Stomach smooth muscle (tissue), 2 donors: ENCODE data around the gene NCR1.
"Not testable (repeated sequence)": the region's sequence is repeated elsewhere in the genome, so short reads cannot be mapped to it uniquely, and the experiment has no call there.

ENCODE experiments used
- H3K27ac ChIP-seq: one replicate; pipeline ENCODE4 v1.7.0; 2013; ENCODE audit warnings: mild to moderate bottlenecking, low read length, inconsistent platforms
- H3K27me3 ChIP-seq, 2 donors: one replicate each; pipeline ENCODE4 v1.7.0; 2013; ENCODE audit warnings: low read length in 2 of 2; ENCODE audit not compliant: insufficient read depth in 2 of 2, control insufficient read depth in 1 of 2
- H3K36me3 ChIP-seq, 2 donors: one replicate each; pipeline ENCODE4 v1.7.0; 2013; ENCODE audit warnings: low read length in 2 of 2; ENCODE audit not compliant: control insufficient read depth in 2 of 2, insufficient read depth in 2 of 2
- H3K4me1 ChIP-seq: one replicate; pipeline ENCODE4 v1.7.0; 2013; ENCODE audit warnings: low read length; ENCODE audit not compliant: control insufficient read depth, insufficient read depth
- H3K4me3 ChIP-seq, 2 donors: one replicate each; pipeline ENCODE4 v1.7.0; 2013; ENCODE audit warnings: low read length in 2 of 2
- H3K9ac ChIP-seq, 2 donors: one replicate each; pipeline ENCODE4 v1.7.0; 2013; ENCODE audit warnings: low read length in 2 of 2, mild to moderate bottlenecking in 1 of 2
- H3K9me3 ChIP-seq, 2 donors: one replicate each; pipeline ENCODE4 v1.7.0; 2013; ENCODE audit warnings: low read length in 2 of 2; ENCODE audit not compliant: control insufficient read depth in 2 of 2
- donor health status: healthy.
- donor health status: Pancreatic carcinoma.

Gene NCR1

DNA sequence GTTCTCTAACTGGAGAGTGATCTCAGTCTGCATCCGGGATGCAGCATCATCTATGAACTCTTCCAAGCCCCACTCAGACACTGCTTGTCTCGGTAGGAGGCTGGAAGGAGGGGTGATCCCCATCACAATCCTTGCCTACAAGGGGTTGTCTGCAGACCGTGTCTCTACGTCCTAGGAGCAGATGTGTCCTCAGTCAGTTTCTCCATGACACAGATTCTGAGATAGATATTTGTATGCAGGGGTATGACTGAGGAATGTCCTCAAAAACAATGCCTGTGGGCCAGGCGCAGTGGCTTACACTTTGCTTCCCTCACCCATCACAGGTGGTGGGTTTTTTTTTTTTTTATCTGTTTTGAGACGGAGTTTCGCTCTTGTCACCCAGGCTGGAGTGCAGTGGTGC is 871 bp downstream of the NCR1 start:
- Histone ChIP-seq H3K9me3 (no peaks in the 10 kb centered on the region), H3K9ac (no peak overlapping the region), H3K27me3 (peaks cover 0 to 2% of the 10 kb centered on the region in 2 donors), H3K27ac (no peak overlapping the region), H3K4me1 (no peaks in the 10 kb centered on the region), H3K36me3 (no peaks in the 10 kb centered on the region), H3K4me3 (no peak overlapping the region)

- H3K4me1 ChIP-seq, H3K27ac ChIP-seq, H3K9ac ChIP-seq, H3K9me3 ChIP-seq, H3K4me3 ChIP-seq, H3K36me3 ChIP-seq, H3K27me3 ChIP-seq: not testable (repeated sequence)
Measured at GRCh38 chr19:54907899-54908298, 2.0 kb downstream of the NCR1 start.

GRCh38 chr19:54916822-54917221 is 10.9 kb downstream of the NCR1 start:
- Histone ChIP-seq H3K27ac (no peak overlapping the region), H3K9ac (no peak overlapping the region), H3K4me1 (no peaks in the 10 kb centered on the region), H3K9me3 (no peaks in the 10 kb centered on the region), H3K36me3 (no peaks in the 10 kb centered on the region), H3K27me3 (peaks cover 0 to 4% of the 10 kb centered on the region in 2 donors), H3K4me3 (no peak overlapping the region)

GRCh38 chr19:54918499-54918898 is 12.6 kb downstream of the NCR1 start:
- Histone ChIP-seq H3K9ac (no peak overlapping the region), H3K4me1 (no peaks in the 10 kb centered on the region), H3K36me3 (no peaks in the 10 kb centered on the region), H3K27ac (no peak overlapping the region), H3K4me3 (no peak overlapping the region), H3K27me3 (peaks cover 0 to 4% of the 10 kb centered on the region in 2 donors), H3K9me3 (no peaks in the 10 kb centered on the region)

- not testable (repeated sequence) for H3K4me3 ChIP-seq, H3K27me3 ChIP-seq, H3K27ac ChIP-seq, H3K36me3 ChIP-seq, H3K9ac ChIP-seq, H3K9me3 ChIP-seq, H3K4me1 ChIP-seq
Measured at GRCh38 chr19:54919646-54920563, 14.0 kb downstream of the NCR1 start.

- Histone ChIP-seq H3K27me3 (peaks cover 0 to 4% of the 10 kb centered on the region in 2 donors), H3K9me3 (no peaks in the 10 kb centered on the region), H3K27ac (no peak overlapping the region), H3K4me3 (no peak overlapping the region), H3K4me1 (no peaks in the 10 kb centered on the region), H3K9ac (no peak overlapping the region), H3K36me3 (no peaks in the 10 kb centered on the region)
Measured at GRCh38 chr19:54921082-54921481, 15.1 kb downstream of the NCR1 start.

DNA sequence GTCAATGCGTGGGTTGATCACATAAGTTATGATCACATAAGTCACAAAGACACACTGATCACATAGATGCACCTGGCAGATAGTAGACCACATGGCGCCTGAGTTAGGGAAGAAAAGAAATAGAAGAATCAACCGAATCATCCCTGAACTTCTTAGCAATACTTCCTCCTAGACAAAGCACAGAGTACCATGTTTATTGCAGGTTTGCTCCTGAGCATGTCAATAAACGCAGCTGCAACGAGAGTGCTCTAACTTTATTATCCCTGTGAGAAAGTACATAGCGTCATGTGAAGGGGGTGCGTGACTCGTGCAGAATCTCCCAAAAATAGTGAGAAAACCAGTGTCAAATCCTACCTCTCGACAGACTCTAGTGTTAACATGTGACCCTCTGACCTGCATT is 17.3 kb downstream of the NCR1 start:
- Histone ChIP-seq H3K27ac (no peak overlapping the region), H3K9me3 (peaks cover 2 to 6% of the 10 kb centered on the region in 2 donors), H3K4me3 (no peak overlapping the region), H3K4me1 (no peaks in the 10 kb centered on the region), H3K27me3 (peaks cover 0 to 2% of the 10 kb centered on the region in 2 donors), H3K36me3 (no peaks in the 10 kb centered on the region), H3K9ac (no peak overlapping the region)

DNA sequence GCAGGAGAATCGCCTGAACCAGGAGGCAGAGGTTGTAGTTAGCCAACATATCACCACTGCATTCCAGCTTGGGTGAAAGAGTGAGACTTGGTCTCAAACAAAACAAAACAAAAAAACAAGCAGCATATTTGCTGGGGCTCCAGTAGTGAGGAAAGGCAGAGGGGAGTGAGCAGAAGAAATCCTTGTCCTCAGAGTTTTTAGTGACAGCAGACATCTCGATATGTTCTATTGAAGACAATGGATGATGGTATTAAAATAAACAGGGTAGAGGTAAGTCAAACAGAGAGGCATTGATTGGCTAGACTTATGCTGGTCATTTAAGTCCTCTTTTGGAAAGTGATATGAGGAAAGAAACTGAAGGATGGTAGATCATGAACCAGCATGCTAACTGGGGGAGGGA is 22.4 kb downstream of the NCR1 start:
- Histone ChIP-seq H3K27me3 (no peaks in the 10 kb centered on the region), H3K27ac (no peak overlapping the region), H3K4me3 (no peak overlapping the region), H3K36me3 (no peaks in the 10 kb centered on the region), H3K9ac (no peak overlapping the region), H3K9me3 (peaks cover 5 to 14% of the 10 kb centered on the region in 2 donors), H3K4me1 (no peaks in the 10 kb centered on the region)

GRCh38 chr19:54937926-54938325 is 32.0 kb downstream of the NCR1 start:
- Histone ChIP-seq H3K9me3 (no peaks in the 10 kb centered on the region), H3K27me3 (peaks cover 0 to 2% of the 10 kb centered on the region in 2 donors), H3K9ac (no peak overlapping the region), H3K4me3 (no peak overlapping the region), H3K36me3 (no peaks in the 10 kb centered on the region), H3K4me1 (no peaks in the 10 kb centered on the region), H3K27ac (no peak overlapping the region)

DNA sequence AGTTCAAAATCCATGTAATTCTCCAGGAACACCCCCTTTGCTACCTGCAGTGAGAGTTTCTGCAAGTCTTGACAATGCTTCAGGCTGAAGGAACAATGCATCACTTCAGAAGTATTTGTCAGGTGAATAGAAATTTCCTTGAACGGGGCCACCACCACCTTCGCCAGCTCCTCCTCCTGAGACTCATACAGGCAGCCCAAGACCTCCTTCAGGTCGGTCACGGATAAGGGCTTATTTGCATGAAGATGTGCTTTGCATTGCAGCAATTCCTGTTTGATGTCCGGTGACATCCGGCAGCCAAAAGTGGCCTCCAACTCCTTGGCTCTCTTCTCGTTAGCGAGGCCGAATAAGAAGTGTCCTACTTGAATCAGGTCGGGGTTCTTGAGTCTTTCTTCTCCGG is 33.0 kb downstream of the NCR1 start:
- Histone ChIP-seq H3K36me3 (no peaks in the 10 kb centered on the region), H3K27me3 (peaks cover 0 to 2% of the 10 kb centered on the region in 2 donors), H3K27ac (no peak overlapping the region)

GRCh38 chr19:54939538-54939937 is 33.6 kb downstream of the NCR1 start:
- H3K27me3 ChIP-seq, H3K4me1 ChIP-seq, H3K36me3 ChIP-seq, H3K9ac ChIP-seq, H3K4me3 ChIP-seq, H3K9me3 ChIP-seq, H3K27ac ChIP-seq: not testable (repeated sequence)

More for the DNA sequence above, 33.0 kb downstream of the NCR1 start:
- H3K9me3 ChIP-seq: no peaks in the 10 kb centered on the region
- no peaks in the 10 kb centered on the region for H3K4me1 ChIP-seq
- no peak overlapping the region for H3K9ac ChIP-seq
- H3K4me3 ChIP-seq: no peak overlapping the region
